CD8-positive, alpha-beta memory T cell (primary cell): ENCODE results near the gene DSP. TPM values are rescaled to one million over a fixed set of nuclear protein-coding genes. Genes with fewer than 3 reads are reported as not detected.

Experiments used
- CTCF ChIA-PET: fragments of 350-600 bp; sonication (Branson Sonifier 250); formaldehyde crosslinking; loops from one replicate; lab custom pipeline; 2021; ENCODE audit warnings: antibody characterized with exemption; lab: Charles Lee
- POLR2A ChIA-PET: fragments of 350-600 bp; sonication (Branson Sonifier 250); formaldehyde crosslinking; loops from one replicate; lab custom pipeline; 2021; ENCODE audit warnings: antibody characterized with exemption; lab: Charles Lee
- DNase-seq, 5 donors: peaks; one replicate each; pipeline versions ENCODE4 v3.0.0 to v3.0.0-alpha.2; 2020 to 2022; ENCODE audit warnings: mixed read lengths in 1 of 5
- H3K27ac ChIP-seq: one replicate; pipeline ENCODE4 v1.7.0; 2013; ENCODE audit warnings: low read depth, mild to moderate bottlenecking, low read length, moderate library complexity
- H3K27me3 ChIP-seq: 2 replicates; pipeline ENCODE4 v1.7.0; 2013; ENCODE audit warnings: low read length, mild to moderate bottlenecking; ENCODE audit not compliant: insufficient read depth, poor library complexity, severe bottlenecking
- H3K36me3 ChIP-seq: 2 replicates; pipeline ENCODE4 v1.7.0; 2013; ENCODE audit warnings: mild to moderate bottlenecking, low read length, moderate library complexity; ENCODE audit not compliant: insufficient read depth
- H3K4me1 ChIP-seq: 2 replicates; pipeline ENCODE4 v1.7.0; 2013; ENCODE audit warnings: mild to moderate bottlenecking, low read length, moderate library complexity; ENCODE audit not compliant: insufficient read depth
- H3K4me3 ChIP-seq: 2 replicates; pipeline ENCODE4 v1.7.0; 2013; ENCODE audit warnings: mild to moderate bottlenecking, low read length
- H3K9me3 ChIP-seq: 2 replicates; pipeline ENCODE4 v1.7.0; 2013; ENCODE audit warnings: mild to moderate bottlenecking, low read length
- H3K27ac Mint-ChIP-seq, 8 donors: one replicate each; pipeline ENCODE4 v1.8.0; 2020 to 2021; ENCODE audit warnings: mixed read lengths in 8 of 8, mild to moderate bottlenecking in 6 of 8, inconsistent platforms in 3 of 8, moderate library complexity in 3 of 8
- H3K27me3 Mint-ChIP-seq, 2 donors: one replicate each; pipeline ENCODE4 v1.8.0; 2020 to 2021; ENCODE audit warnings: mixed read lengths in 2 of 2, mild to moderate bottlenecking in 1 of 2, moderate library complexity in 1 of 2
- H3K36me3 Mint-ChIP-seq, 3 donors: one replicate each; pipeline ENCODE4 v1.8.0; 2020 to 2021; ENCODE audit warnings: mixed read lengths in 3 of 3, inconsistent platforms in 1 of 3, mild to moderate bottlenecking in 1 of 3
- H3K4me1 Mint-ChIP-seq, 3 donors: one replicate each; pipeline ENCODE4 v1.8.0; 2020 to 2021; ENCODE audit warnings: mixed read lengths in 3 of 3, inconsistent platforms in 1 of 3, mild to moderate bottlenecking in 1 of 3
- H3K4me3 Mint-ChIP-seq, 7 donors: one replicate each; pipeline ENCODE4 v1.8.0; 2020 to 2021; ENCODE audit warnings: mixed read lengths in 7 of 7, mild to moderate bottlenecking in 6 of 7, moderate library complexity in 4 of 7, inconsistent platforms in 2 of 7
- H3K9me3 Mint-ChIP-seq, 5 donors: one replicate each; pipeline ENCODE4 v1.8.0; 2020 to 2022; ENCODE audit warnings: mixed read lengths in 5 of 5, mild to moderate bottlenecking in 3 of 5, moderate library complexity in 2 of 5, inconsistent platforms in 1 of 5
- polyA plus RNA-seq: library from polyadenylated mRNA; unstranded; fragments of 300-500 nt; fragmentation: Illumina TruSeq; gene quantifications from one replicate; pipeline ENCODE4 v1.2.3, GENCODE V29; 2021
- total RNA-seq, 2 experiments: library from RNA; stranded (reverse); gene quantifications; one replicate each; pipeline ENCODE4 v1.2.3, GENCODE V29; 2021

The DSP gene
- total and polyA plus RNA-seq, 3 experiments from 2014 or later: 0.04 to 0.08 TPM; not detected in 1

DNA sequence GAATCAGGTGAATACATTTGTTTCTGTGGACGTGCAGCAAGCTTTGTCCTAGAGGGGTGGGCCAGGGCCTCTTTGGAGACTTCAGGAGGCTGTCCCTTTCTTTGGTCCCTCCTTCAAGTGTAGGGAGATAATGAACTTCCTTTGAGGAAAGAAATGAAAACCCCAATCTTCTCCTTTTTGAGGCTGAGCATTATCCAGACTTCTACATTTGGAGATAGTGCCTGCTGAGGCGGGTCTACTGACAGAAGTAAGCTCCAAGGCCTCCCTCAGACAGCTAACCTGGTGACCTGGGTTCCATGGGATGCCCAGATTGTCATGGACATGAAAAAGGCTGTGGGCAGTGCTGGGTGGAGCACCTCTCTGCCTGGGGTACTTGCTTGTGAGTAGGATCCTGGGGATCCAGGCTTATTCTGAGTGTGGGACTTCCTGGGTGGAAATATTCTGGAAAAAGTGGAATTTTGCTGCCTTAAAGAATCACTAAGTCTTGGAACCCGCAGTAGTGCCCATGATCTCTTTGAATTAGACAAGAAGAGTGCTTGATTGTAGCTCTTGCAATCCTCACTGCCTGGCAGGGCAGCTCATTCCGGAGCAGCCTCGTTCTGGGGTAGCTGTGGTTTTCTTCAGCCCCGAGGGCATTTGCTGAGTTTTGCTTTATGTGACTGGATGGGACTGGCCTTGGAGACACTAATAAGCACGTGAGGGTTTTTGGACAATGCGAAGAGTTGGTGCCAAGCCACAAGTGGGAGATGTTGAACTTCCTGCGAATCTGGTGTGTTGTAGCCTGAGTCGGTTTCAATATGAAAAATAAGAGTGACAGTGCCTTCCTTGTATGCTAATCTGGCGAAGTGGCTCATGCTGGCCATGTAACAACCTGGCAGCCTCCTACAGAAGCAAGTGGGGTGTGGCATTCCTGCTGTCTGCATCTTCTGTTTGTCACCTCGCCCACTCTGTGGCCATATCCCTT lies 76.6 kb downstream of the DSP start:
- H3K9me3 ChIP-seq: no peaks in the 10 kb centered on the region
- H3K27me3 ChIP-seq: no peaks in the 10 kb centered on the region
- H3K27ac Mint-ChIP-seq: peak overlapping the region in 1 of 8 donors; percentile 8
- H3K27me3 Mint-ChIP-seq: peaks cover 1 to 29% of the 10 kb centered on the region in 2 donors
- ChIA-PET POLR2A (no interaction called here), CTCF (interaction anchor here (4.7 kb wide), 1 partner anchor 342 kb away, joined by 63 read pairs; no protein-coding TSS in a partner anchor)
- no peak overlapping the region for H3K4me3 ChIP-seq
- H3K4me3 Mint-ChIP-seq: no peak overlapping the region
- H3K9me3 Mint-ChIP-seq: no peaks in the 10 kb centered on the region
- no peaks in the 10 kb centered on the region for H3K4me1 ChIP-seq
- H3K4me1 Mint-ChIP-seq: peaks cover 7 to 13% (median 8%) of the 10 kb centered on the region in 3 donors
- no peak overlapping the region for H3K27ac ChIP-seq
- H3K36me3 Mint-ChIP-seq: peaks cover 0 to 4% (median under 1%) of the 10 kb centered on the region in 3 donors
- no peaks in the 10 kb centered on the region for H3K36me3 ChIP-seq
- no peak for DNase-seq

- H3K4me3 ChIP-seq: no peak overlapping the region
- Mint-ChIP-seq H3K4me1 (peaks cover 0 to 4% (median 0%) of the 10 kb centered on the region in 3 donors), H3K9me3 (no peaks in the 10 kb centered on the region), H3K4me3 (no peak overlapping the region), H3K27me3 (peaks cover 1 to 44% of the 10 kb centered on the region in 2 donors), H3K36me3 (no peaks in the 10 kb centered on the region), H3K27ac (no peak overlapping the region)
- DNase-seq: no peak
- H3K36me3 ChIP-seq: no peaks in the 10 kb centered on the region
- H3K27ac ChIP-seq: no peak overlapping the region
- H3K27me3 ChIP-seq: no peaks in the 10 kb centered on the region
- ChIA-PET POLR2A (no interaction called here), CTCF (interaction anchor here (1.0 to 1.2 kb wide), 2 partner anchors 10 to 346 kb away, joined by 4 to 5 read pairs; no protein-coding TSS in a partner anchor)
- H3K4me1 ChIP-seq: no peaks in the 10 kb centered on the region
- H3K9me3 ChIP-seq: no peaks in the 10 kb centered on the region
Measured at GRCh38 chr6:7621761-7622160, 80.3 kb downstream of the DSP start.

DNA sequence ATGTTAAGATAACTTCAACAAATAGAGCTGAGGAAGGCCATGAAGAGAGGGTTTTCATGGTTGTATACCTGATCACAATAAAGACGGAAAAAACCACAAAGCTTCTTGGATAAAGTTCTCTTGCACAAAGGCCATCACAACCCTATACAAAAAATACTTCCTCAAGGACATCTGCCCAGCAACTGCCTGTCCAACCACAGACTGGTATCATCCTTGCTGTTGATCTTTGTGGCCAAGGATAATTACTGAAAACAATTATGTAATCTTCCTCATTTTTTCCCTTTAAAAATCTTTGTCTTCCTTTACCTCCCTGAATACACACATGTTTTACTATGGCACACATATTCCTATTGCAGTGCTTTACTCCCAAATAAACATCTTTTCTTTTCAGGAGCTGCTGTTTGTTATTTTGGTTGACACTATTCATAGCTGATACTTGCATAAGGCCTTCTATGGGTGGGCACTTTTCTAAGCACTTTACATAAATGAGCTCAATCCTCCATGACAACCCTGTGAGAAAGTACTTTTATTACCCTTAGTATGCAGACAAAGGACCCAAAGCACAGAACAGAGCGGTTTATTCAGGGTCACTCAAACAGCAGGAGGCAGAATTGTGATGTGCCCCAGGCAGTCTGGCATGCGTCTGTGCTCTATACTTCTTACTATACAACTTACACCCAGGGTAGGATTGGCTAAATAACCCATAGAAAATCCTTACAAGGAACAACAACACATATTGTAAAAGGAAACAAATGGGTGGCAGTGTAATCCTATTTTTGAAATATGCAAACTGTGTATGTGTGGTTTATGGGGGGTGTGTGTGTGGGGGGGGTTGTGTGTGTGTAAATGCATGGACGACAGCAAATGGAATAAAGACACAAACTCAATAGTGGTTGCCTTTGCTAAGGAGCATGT lies 83.6 kb downstream of the DSP start:
- no peaks in the 10 kb centered on the region for H3K4me1 Mint-ChIP-seq

DNA sequence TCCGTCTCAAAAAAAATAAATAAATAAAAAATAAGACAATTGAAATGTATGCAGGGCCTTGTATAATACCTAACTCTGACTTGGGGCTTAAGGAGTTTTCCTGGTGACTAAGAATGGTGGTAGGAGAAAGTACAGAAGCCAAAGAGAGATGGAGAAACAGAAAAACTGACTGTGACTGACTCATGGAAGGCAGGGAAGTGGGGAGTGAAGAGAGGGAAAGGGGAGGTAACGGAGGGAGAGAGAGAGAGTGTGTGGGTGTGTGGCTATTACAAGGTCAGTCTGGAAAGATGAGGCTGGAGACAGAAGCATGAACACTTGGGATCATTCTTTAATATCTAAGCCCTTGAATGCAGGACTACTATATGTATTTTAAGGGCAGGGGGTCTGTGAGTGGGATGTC lies 87.0 kb downstream of the DSP start:
- H3K27me3 ChIP-seq: no peaks in the 10 kb centered on the region
- H3K9me3 ChIP-seq: no peaks in the 10 kb centered on the region
- no peaks in the 10 kb centered on the region for H3K4me1 ChIP-seq
- ChIA-PET POLR2A (no interaction called here), CTCF (interaction anchor here (1.3 kb wide), 1 partner anchor 12 kb away, joined by 4 read pairs; no protein-coding TSS in a partner anchor)
- Mint-ChIP-seq H3K27ac (no peak overlapping the region), H3K9me3 (no peaks in the 10 kb centered on the region), H3K36me3 (no peaks in the 10 kb centered on the region), H3K27me3 (peaks cover 7 to 33% of the 10 kb centered on the region in 2 donors), H3K4me1 (no peaks in the 10 kb centered on the region), H3K4me3 (no peak overlapping the region)
- no peak overlapping the region for H3K27ac ChIP-seq
- H3K4me3 ChIP-seq: no peak overlapping the region
- H3K36me3 ChIP-seq: no peaks in the 10 kb centered on the region
- no peak for DNase-seq

More for the DNA sequence above, 83.6 kb downstream of the DSP start:
- H3K27ac Mint-ChIP-seq: no peak overlapping the region
- Histone ChIP-seq H3K36me3 (no peaks in the 10 kb centered on the region), H3K4me3 (no peak overlapping the region), H3K4me1 (no peaks in the 10 kb centered on the region), H3K27me3 (no peaks in the 10 kb centered on the region), H3K27ac (no peak overlapping the region), H3K9me3 (no peaks in the 10 kb centered on the region)
- H3K27me3 Mint-ChIP-seq: peaks cover 6 to 43% of the 10 kb centered on the region in 2 donors
- no peaks in the 10 kb centered on the region for H3K36me3 Mint-ChIP-seq
- ChIA-PET POLR2A (no interaction called here), CTCF (interaction anchor here (2.4 kb wide), 1 partner anchor 9 kb away, joined by 10 read pairs; no protein-coding TSS in a partner anchor)
- H3K9me3 Mint-ChIP-seq: no peaks in the 10 kb centered on the region
- no peak for DNase-seq
- no peak overlapping the region for H3K4me3 Mint-ChIP-seq

DNA sequence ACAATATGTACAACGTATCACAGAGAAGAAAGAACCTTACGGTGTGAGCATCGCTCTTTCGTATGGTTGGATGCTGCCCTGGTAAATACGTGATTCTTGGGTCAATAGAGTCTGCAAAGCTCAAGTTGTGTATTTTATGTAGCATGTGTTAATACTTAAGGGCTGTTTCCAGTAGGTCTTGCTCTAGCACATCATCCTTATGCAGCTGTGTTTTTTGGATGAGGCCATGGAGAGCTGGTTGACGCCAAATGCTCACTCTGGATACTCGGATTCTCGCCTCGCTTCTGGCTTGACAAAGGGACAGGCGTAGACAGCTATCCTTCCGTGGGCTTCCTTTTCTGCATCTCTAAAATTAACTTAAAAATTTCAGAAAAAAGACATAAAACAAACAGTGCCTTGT lies 87.4 kb downstream of the DSP start:
- H3K4me1 ChIP-seq: no peaks in the 10 kb centered on the region
- no peaks in the 10 kb centered on the region for H3K36me3 ChIP-seq
- Mint-ChIP-seq H3K27ac (no peak overlapping the region), H3K9me3 (no peaks in the 10 kb centered on the region), H3K4me1 (no peaks in the 10 kb centered on the region), H3K36me3 (no peaks in the 10 kb centered on the region), H3K27me3 (peaks cover 7 to 30% of the 10 kb centered on the region in 2 donors), H3K4me3 (no peak overlapping the region)
- POLR2A ChIA-PET: no interaction called here
- no peak overlapping the region for H3K27ac ChIP-seq
- no peaks in the 10 kb centered on the region for H3K27me3 ChIP-seq
- CTCF ChIA-PET: interaction anchor here (1.3 kb wide), 1 partner anchor 13 kb away, joined by 4 read pairs; no protein-coding TSS in a partner anchor
- DNase-seq: no peak
- no peaks in the 10 kb centered on the region for H3K9me3 ChIP-seq
- no peak overlapping the region for H3K4me3 ChIP-seq

DNA sequence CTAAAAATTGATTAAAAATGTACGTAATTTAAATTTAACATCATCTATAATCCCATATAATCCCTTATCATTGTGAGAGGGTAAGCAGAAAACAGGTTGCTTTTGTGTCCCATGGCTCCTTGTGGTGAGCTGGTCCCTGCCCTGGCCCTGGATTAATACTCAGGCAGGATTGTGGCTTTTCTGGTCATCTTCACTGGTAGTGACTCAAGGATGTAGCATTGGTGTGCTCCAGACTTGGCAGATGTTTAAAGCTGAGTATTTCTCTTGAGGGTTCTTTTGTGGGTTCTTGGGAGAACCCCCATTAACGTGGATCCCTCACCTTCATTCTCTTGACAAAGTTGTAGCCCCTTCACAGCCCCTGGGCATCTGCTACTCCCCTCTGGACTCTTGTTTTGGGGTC lies 87.8 kb downstream of the DSP start:
- Mint-ChIP-seq H3K36me3 (no peaks in the 10 kb centered on the region), H3K9me3 (no peaks in the 10 kb centered on the region), H3K27me3 (peaks cover 7 to 28% of the 10 kb centered on the region in 2 donors), H3K27ac (no peak overlapping the region), H3K4me3 (no peak overlapping the region), H3K4me1 (no peaks in the 10 kb centered on the region)
- no peak overlapping the region for H3K27ac ChIP-seq
- H3K9me3 ChIP-seq: no peaks in the 10 kb centered on the region
- H3K4me3 ChIP-seq: no peak overlapping the region
- no peaks in the 10 kb centered on the region for H3K27me3 ChIP-seq
- DNase-seq: no peak
- H3K36me3 ChIP-seq: no peaks in the 10 kb centered on the region
- ChIA-PET CTCF (interaction anchor here (1.3 kb wide), 1 partner anchor 13 kb away, joined by 4 read pairs; no protein-coding TSS in a partner anchor), POLR2A (no interaction called here)
- no peaks in the 10 kb centered on the region for H3K4me1 ChIP-seq

GRCh38 chr6:7630792-7631191 lies 89.3 kb downstream of the DSP start:
- POLR2A ChIA-PET: no interaction called here
- H3K27me3 ChIP-seq: no peaks in the 10 kb centered on the region
- Mint-ChIP-seq H3K27me3 (peaks cover 8 to 21% of the 10 kb centered on the region in 2 donors), H3K4me3 (no peak overlapping the region), H3K4me1 (no peaks in the 10 kb centered on the region), H3K27ac (no peak overlapping the region), H3K9me3 (no peaks in the 10 kb centered on the region), H3K36me3 (no peaks in the 10 kb centered on the region)
- CTCF ChIA-PET: no interaction called here
- H3K4me1 ChIP-seq: no peaks in the 10 kb centered on the region
- no peak overlapping the region for H3K4me3 ChIP-seq
- H3K27ac ChIP-seq: no peak overlapping the region
- no peaks in the 10 kb centered on the region for H3K9me3 ChIP-seq
- no peaks in the 10 kb centered on the region for H3K36me3 ChIP-seq
- DNase-seq: no peak
